Stimulated activated CD8-positive, alpha-beta memory T cell treated with anti-CD3 and anti-CD28 coated beads, Interleukin-2, amount 100 ng/mL, for 48 hours (primary cell): Measurements from ENCODE around the gene PTCD3.

Experiments
- DNase-seq, 2 donors: peaks; one replicate each; pipeline ENCODE4 v3.0.0-alpha.2; 2020; ENCODE audit warnings: low read depth in 2 of 2

Gene PTCD3

DNA sequence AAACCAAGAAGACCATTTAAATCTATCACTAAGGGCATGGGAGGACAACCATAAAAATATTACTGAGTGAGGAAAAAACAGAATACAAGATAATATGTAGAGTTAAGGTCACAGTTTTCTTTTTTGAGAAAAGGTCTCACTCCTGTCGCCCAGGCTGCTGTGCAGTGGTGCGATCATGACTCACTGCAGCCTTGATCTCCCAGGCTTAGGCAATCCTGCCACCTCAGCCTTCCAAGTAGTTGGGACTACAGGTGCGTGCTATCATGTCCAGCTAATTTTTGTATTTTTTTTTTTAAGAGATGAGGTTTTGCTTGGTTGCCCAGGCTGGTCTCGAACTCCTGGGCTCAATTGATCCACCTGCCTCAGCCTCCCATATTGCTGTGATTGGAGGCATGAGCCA, 24.3 kb upstream of the PTCD3 start:
- no peak for DNase-seq

DNA sequence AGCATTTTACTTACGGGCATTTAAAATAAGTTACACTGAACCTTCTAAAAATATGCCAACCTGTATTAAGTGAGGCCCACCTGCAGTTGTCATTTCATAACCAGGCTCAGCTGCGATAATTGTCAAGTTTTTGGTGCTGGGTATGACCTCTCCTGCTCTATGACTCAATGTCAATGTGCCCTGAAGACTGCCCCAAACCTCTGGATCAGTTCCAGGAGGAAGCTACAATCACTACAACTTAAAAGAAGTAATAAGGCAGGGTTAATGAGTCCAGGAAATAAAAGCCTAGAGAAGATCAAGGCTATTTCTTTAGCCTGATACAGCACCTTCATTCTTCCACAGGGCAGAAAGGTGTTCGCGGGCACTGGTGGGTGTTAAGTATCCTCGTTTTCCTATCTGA, 23.3 kb upstream of the PTCD3 start:
- no peak for DNase-seq

DNA sequence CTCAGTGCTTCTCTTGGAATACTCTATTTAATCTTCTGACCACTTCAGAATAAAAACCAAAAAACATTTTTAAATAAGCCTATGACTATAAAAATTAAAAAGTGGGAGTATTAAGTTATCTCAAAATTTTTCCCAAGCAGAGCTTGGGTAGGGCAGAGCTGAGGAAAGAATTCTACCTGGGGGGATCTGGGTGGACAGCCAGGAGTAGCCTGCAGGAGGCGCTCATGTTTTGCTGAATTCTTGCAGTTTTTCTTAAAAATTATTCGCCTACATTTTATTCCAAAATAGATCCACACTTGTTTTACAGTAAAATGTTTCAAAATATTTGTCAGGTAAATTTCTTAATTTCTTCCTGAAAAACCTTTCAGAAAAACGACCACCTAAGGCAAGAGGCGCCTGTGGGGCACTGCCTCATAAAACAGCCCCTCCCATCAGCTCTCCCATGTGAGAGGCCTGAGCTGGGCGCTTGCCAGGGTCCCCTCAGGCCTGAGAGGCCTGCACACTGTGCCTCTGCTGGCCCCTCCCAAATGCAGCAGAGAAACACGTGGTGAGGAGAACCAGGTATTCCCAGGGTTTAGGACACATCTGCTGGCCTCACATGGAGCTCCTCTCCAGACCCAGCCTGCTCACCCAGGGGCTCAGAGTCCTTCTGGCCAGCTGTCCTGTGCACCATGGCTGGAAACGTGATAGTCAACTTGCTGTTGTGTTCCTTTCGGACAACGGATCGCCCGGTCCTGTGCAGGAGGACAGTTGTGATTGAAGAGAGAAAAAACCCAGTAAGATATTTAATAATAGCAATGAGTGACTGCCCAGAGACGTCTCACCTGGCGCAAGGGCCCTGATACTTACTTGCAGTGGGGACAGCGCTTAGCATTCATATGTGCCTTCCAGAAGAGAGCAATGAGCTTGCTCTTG, 17.8 kb upstream of the PTCD3 start:
- DNase-seq: no peak

DNA sequence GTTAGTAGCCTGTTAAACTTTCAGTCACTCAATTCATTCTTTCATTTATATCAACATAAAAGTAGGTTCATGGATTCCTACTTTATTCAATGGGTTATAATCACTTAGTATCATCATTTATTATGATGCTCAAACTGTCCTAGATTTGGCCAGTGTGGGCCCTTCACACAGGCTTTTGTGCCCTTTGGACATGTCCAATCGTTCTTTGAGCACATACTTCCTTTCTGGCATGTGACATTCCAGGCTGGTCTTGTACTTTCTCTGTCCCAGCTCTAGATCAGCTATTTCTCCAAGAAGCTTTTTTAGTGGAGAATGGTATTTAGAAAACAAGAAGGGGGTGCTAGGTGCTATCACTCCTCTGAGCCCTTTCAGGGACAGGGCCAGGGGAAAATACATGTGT, 11.8 kb upstream of the PTCD3 start:
- DNase-seq: no peak

DNA sequence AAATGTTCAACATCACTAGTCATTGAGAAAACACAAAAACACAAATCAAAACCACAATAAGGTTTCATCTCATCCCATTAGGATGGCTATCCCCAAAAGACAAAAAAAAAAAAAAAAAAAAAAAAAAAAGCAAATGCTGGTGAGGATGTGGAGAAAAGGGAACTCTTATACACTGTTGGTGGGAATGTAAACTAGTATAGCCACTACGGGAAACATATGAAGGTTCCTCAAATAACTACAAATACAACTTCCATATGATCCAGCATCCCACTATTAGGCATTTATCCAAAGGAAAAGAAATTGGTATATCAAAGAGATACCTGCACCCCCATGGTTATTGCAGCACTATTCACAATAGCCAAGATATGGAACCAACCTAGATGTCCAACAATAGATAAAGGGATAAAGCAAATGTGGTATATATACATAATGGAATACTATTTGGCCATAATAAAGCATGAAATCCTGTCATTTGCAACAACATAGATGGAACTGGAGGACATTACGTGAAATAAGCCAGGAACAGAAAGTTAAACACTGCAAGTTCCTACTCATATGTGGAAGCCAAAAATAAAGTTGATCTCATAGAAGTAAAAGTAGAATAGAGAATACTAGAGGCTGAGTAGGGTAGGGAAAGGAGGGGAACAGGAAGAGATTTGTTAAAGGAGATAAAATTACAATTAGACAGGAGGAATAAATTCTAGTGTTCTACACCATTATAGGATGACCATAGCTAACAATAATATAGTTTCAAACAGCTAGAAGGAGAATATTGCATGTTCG, 8.7 kb upstream of the PTCD3 start:
- no peak for DNase-seq

DNA sequence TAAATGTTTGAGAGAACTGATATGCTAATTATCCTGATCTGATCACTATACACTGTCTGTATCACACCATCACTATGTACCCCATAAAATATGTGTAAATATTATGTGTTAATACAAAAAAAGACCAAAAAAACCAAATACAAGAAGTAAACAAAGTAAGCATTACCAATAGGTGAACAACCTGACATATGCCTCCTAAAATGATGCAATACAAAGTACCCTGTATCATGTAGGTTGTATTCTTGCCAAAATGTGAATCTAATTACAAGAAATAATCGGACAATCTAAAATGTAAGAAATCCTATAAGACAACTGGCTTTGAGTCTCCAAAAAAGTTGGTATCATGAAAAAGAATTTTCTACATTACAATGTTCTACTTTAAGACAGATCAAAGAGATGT, 8.1 kb upstream of the PTCD3 start:
- DNase-seq: no peak

DNA sequence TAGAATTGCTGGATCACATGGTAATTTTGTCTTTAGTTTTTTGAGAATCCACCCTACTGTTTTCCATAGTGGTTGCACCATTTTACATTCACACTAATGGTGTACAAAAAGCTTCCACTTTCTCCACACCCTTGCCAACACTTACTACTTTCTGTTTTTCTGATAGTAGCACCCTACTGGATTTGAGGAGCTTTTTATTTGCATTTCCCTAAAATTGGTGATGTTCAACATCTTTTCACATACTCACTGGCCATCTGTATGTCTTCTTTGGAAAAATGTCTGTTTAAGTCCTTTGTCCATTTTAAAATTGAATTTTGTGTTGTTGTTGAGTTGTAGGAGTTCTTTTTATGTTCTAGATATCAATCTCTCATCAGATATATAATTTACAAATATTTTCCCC, 3.9 kb upstream of the PTCD3 start:
- DNase-seq: no peak

DNA sequence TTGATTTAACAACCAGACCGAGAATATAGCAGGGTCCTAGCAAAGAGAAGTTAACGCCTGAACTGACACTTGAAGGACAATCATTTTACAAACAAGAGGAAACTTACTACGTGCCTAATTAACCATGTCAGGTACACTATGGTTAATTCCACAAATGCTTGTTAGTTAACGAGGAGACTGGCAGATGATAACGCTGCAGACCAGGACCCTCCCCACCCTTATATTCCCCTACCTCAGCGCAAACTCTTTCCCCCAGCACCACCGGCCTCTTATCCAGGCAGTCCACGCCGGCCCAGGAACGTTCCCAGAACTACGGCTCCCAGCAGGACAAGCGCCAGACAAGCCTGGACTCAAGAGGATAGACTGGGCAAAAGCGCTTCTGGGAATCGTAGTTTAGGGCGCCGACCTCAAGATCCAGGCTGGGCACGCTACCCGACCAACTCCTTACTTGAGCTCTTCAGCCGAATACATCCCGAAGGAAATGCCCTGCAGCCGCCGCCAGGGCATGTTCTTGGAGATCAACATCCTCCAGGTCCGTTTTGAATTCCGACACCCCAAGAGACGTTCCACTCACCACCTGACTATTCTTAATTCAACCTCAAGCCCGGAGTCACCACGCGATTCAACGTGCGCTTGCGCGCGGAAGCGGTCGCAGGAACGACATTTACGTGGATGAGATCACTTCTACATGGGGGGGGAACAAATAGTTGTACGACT, 625 bp upstream of the PTCD3 start, which contains the start of gene POLR1A:
Gene POLR1A, minus strand, starts transcription at position 635 of the 717 bp plus-strand sequence. Its CDS starts 110 bp downstream, at position 525.
- DNase-seq: peak; percentile 53 to 62

DNA sequence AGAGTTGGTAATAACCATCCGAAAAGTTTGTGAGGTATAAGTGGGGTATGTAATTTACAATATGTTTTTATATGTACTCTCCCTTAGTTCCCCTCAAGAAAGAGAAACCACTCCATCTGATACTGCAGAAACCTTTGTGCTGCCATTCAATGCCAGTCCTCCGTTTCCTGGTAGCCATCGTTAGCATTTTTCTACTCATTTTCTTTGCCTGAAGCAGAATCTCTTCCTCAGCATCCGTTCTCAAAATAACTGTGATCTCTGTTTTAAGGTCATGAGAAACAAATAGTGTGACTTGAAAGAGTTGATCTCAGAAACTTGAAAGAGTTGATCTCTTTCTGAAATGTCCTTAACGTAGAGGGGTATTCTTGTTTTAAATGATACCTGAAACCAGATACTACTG, 996 bp downstream of the PTCD3 start:
- DNase-seq: no peak

DNA sequence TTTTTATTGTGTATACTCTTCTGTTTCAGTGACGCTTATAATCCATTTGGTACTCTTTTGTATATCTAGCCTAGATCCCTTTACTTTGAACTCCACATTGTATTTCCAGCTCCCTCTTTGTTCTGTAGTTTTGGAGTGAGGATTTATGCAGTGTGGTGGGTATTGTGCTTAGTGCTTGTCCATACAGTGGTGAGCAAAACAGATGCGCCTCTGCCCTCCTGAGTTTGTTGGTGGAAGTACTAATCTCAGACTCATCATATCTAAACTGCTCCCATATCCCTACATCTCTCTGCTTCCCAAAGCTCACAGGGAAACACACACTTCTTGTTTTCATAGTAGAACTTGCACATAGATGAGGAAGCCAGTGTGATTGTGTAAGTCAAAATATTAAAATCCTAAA, 12.1 kb downstream of the PTCD3 start:
- DNase-seq: no peak

DNA sequence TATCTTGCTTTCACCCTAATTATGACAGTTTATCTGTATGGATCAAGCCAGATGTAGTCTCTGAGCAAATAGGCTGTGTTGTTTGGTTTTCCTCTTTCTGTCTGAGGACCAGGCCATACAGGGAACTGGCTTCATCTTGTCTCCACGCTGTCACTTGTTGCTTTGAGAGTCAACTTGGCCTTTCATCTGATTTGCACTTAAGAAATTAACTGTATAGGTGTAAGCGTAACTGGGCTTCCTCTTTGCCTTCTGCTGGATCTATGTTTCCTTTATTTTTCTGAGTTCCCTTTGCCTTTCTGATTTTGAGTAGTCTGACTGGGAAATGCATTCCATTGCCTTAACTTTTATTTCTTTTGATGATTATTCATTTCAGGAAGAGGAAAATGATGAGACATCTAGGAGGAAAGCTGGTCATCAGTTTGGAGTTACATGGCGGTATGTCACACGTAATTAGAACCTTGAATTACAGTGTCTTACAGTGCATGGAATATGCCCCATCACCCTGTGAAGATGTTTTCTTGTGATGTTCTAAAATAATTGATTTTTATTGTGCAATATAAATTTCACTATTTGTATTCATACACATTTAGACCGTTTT, 17.4 kb downstream of the PTCD3 start:
- no peak for DNase-seq

DNA sequence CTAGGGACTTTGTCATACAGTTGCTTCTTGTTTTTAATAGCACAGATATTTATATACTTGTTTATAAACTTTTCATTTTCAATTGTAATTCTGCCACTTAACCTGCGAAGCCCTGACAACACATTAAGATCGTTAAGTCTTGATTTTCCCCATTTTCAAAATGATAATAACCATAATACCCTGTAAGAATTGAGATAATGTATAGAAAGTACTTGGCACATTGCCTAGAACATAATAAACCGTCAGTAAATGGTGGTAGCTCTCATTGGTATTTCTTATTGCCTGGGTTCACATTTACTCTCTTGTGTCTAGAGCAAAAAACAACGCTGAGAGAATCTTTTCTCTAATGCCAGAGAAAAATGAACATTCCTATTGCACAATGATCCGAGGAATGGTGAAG, 18.6 kb downstream of the PTCD3 start:
- no peak for DNase-seq

DNA sequence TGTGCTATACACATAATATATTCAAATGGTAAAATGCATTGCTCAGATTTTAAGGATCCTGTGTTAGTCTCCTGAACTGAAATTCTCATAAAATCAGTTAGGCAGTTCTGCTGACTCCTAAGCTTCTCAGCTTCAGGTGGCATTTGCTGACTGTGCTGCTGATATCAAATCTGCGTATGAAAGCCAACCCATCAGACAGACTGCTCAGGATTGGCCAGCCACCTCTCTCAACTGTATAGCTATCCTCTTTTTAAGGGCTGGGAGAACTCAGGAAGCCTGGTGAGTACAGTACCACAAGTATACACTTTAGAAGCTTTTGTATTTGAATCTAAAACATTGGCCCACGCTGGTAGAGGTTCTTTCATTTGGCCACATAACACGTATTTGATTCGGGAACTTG, 28.7 kb downstream of the PTCD3 start:
- DNase-seq: no peak

DNA sequence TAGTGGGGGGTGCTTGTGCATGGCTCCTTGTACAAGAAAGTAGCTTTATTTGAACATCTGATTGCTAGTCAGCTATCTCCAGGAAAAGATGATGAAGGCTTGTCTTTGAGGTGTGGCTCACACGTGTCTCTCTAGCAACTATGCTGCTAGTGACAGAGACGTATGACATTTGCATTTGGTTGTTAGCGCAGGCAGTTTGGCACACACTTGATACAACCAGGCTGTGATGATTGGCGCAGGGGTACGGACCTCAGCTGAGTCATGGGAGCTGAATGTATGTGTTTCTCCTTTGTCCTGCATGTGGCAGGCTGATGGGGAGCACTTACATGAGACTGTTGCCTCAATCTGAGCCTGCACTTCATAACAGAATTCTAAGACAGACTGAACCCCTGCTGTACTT, 29.6 kb downstream of the PTCD3 start:
- no peak for DNase-seq

DNA sequence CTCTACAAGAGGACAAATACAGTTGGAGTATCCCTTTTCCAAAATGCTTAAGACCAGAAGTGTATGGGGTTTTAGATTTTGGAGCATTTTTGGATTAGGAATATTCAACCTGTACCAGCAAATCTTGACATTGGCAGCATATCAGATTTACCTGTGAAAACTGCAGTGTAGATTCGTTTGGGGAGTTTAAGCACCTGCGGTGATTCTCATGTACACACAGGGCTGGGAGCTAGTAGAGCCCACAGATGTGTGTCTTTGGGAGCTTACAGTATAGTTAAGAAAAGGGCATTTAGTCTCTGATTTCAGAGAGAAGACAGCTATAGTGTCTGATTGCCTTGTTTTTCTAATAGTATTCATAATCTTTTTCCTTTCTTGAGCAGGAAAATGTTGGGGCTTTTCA, 30.1 kb downstream of the PTCD3 start:
- no peak for DNase-seq

DNA sequence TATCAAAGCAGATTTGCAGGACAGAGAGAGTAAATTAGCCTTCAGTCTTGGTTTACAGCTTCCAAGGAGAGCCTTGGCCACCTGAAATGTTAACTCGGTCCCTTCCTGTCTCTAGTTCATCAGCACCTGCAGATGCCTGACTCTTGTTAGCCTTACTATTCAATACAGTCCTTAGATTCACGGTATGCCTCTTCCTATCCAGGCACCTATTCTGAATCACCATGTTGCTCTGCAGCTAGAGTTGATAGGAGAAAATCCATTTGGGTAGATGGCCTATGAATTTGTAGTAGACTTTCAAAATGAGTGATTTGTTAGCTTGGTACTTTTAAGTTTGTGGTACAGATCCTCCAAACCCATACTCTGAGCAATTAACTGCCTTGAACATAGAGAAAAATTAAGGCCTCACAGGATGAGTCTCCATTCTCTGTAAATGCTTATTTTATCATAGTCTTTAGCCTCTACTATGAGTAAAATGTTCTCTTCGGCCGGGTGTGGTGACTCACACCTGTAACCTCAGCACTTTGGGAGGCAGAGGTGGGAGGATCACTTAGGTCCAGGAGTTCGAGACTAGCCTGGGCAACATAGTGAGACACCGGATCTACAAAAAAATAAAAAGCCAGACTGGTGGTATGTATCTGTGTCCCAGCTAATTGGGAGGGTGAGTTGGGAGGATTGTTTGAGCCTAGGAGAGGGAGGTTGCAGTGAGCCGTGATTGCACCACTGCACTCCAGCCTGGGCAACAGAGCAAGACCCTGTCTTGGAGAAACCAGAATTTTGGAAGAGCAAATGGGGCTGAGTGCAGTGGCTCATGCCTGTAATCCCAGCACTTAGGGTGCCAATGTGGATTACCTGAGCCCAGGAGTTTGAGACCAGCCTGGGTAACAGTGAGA, 32.9 kb downstream of the PTCD3 start:
- DNase-seq: no peak

DNA sequence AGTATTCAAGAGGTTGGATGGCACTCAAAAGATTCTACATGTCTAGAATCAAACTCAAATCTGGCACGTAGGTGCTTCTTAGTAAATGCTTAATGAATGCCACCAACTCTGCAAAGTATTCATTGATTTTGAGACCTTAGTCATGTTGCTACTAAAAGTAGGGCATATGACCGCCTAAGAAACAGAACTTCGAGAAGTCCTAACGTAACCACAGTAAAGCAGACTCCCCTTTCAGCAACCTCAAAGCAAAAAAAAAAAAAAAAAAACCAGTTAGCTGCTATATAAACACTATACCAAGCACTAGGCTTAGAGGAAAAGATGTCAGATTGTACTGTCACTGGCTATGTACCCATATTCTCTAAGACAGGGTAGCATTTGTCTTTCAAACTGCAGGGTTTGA, 33.9 kb downstream of the PTCD3 start:
- DNase-seq: no peak

DNA sequence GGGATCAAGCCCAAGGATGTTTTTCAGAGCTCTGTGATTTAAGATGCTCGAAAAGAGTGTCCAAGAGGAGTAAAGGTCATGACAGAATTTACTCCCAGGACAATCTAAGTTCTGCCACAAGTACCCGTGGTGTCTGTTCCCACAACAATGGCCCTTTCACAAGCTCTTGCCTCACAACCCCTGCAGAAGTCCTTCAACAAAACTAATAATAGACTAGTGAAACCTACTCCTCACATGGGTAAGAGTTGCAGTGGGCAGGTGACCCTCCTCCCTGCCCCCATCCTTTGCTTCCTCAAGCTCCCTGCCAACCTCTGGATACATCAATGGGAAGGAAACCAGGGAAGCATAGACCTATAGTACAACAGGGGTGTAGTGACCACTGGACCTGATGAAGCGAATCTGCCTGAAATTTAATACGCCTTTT, 34.9 kb downstream of the PTCD3 start:
- no peak for DNase-seq

DNA sequence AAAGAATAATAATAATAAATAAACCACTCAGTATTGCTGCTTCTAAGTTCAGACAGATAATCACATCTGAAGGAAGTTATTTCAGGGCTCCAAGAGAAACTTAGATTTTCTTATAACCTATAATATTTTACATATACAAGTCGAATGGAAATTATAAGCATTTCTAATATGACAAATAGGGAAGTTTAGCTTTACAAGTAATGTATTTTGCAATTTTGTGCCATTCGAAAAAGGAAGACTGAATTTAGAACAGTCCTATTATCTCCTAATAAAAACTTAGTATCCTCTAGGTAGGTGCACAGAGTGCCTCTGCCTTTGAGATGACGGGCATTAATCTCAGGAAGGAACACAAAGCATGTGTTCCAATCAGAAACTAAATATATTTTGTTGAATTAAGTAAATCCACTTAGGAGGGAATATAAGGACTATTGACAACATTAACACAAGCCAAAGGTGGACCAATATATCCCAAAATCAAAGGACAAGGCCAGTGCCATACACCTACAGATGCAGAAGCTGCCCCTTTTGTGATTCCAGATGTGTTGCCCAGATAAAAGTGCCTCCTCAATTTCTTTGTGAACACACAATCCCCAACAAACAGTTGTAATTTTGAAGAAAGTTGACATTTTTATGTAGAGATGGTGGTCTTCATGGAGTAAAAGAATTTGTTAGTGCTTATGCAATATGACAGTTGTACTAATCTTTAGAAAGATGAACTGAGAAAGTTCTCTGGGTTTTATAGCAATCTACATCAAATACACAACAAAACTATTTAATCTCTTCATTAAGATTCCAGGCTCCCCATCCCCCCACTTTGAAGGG, 36.6 kb downstream of the PTCD3 start:
- no peak for DNase-seq

DNA sequence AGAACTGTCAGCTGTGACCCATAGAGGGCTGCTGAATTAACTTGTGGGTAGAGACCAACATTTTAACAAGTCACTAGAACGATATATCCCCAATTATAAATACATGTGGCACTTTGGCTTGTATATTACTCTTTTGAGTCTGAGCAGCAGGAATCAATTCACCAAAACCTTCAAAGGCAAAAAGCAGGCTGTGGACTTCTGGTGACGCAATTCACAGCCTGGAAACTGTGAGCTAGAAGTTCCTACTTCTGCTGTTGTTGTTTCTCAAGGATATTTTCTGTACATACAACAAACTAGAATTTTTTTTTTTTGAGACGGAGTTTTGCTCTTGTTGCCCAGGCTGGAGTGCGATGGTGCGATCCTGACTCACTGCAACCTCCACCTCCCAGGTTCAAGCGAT, 37.3 kb downstream of the PTCD3 start:
- no peak for DNase-seq
